ENCODE results near the gene CNOT3. TPM values are rescaled to one million over a fixed set of nuclear protein-coding genes. Genes with fewer than 3 reads are reported as not detected.
A peak's percentile ranks its signal among the peaks of the same experiment; 100 is the strongest.

CNOT3 gene
- total and polyA plus RNA-seq, 9 of the 15 experiments (the other 6 are each of a cell fraction or from before 2014, with no cell fraction given): 0.27 to 60.4 (median 9.9) TPM

- Histone ChIP-seq H4K20me1 (replicated peaks; ENCODE audit: control insufficient read depth, insufficient read depth, low read length) (no peaks in the 10 kb centered on the region), H3K4me3 (no peak overlapping the region), H3K79me2 (ENCODE audit: control insufficient read depth, insufficient read depth, low read length) (peaks cover 9% of the 10 kb centered on the region), H3K9me1 (ENCODE audit: control insufficient read depth, insufficient read depth, low read length) (no peaks in the 10 kb centered on the region), H3K9ac (ENCODE audit: insufficient read depth in 1 of 2, low read depth in 2 of 2, low read length in 2 of 2) (no peak overlapping the region; a peak in 1 of 4 replicates), H3K27me3 (ENCODE audit: control insufficient read depth in 2 of 2, insufficient read depth in 2 of 2, low read length in 2 of 2) (no peaks in the 10 kb centered on the region), H3K27ac (ENCODE audit: extremely low read depth, low read depth, low read length) (no peak overlapping the region), H3K4me2 (ENCODE audit: insufficient read depth, low read length) (no peak overlapping the region), H3K36me3 (ENCODE audit: control insufficient read depth, insufficient read depth, low read length) (peaks cover 28% of the 10 kb centered on the region; the same call in 1 of the 3 replicates), H3K9me3 (replicated peaks; ENCODE audit: control insufficient read depth, insufficient read depth, low read depth, low read length) (no peaks in the 10 kb centered on the region), H3K4me1 (replicated peaks in 1 of 2; ENCODE audit: control insufficient read depth in 2 of 2, insufficient read depth in 2 of 2, low read length in 2 of 2) (peaks cover 4 to 12% of the 10 kb centered on the region in 2 experiments; a peak in 3 of 5 replicates), H2AFZ (ENCODE audit: low read depth, low read length) (no peak overlapping the region)
- intact Hi-C loops (cut with micrococcal nuclease) (no loop called here), in situ Hi-C loops (cut with MboI) (no loop called here)
- FAIRE-seq: no peak
- 57% methylated on average over 8 of the region's 10 CpGs for WGBS (ENCODE audit: insufficient coverage, low coverage, missing lambda C conversion rate)
- BruUV-seq (replicated peaks): no TSS peak
- peak in 1 of 4 experiments; percentile 48 for DNase-seq (ENCODE audit: extremely low read depth in 1 of 4, low spot score in 3 of 4)
- POLR2A ChIA-PET: interaction anchor here (1.5 kb wide), 1 partner anchor 18 kb away, joined by 5 read pairs; the partner anchor contains the start of genes PRPF31 and TFPT
- ATAC-seq: no peak
- CTCF ChIA-PET (ENCODE audit: low intra/inter-chr PET ratio): no interaction called here
- TF ChIP-seq TARDBP (IDR thresholded peaks at IDR 0.05): no peak
- TF ChIP-seq HNRNPK (IDR thresholded peaks at IDR 0.05; ENCODE audit: low read depth, low read length, poor library complexity, severe bottlenecking): peak; percentile 66
- TF ChIP-seq SOX6 (IDR thresholded peaks at IDR 0.05): no peak
- TF ChIP-seq PTBP1 (IDR thresholded peaks at IDR 0.05; ENCODE audit: low read depth, low read length): 0 out of 2 replicates have a peak, but pooled peaks have one; percentile 84
- no peak for TF ChIP-seq ZNF780A (CRISPR knock-in tag; IDR thresholded peaks at IDR 0.05)
- no peak for TF ChIP-seq JUNB (CRISPR knock-in tag; conservative IDR thresholded peaks at IDR 0.05)
- TF ChIP-seq RBM22 (IDR thresholded peaks at IDR 0.05; ENCODE audit: low read depth, low read length, poor library complexity, severe bottlenecking): peak; percentile 82
- TF ChIP-seq ZBTB40 (IDR thresholded peaks at IDR 0.05): no peak
- no peak for TF ChIP-seq ZBTB40 (CRISPR knock-in tag; IDR thresholded peaks at IDR 0.05)
- TF ChIP-seq SRSF7 (optimal IDR thresholded peaks at IDR 0.05; ENCODE audit: low read depth, low read length): peak; percentile 87
- TF ChIP-seq RBM39 (optimal IDR thresholded peaks at IDR 0.05; ENCODE audit: low read depth, low read length): peak; percentile 69
- TF ChIP-seq PCBP2 (IDR thresholded peaks at IDR 0.05; ENCODE audit: low read depth, low read length, poor library complexity, severe bottlenecking): peak; percentile 97
- TF ChIP-seq PCBP1 (IDR thresholded peaks at IDR 0.05; ENCODE audit: low read depth, low read length, poor library complexity, severe bottlenecking): peak; percentile 88
- TF ChIP-seq RBM14 (IDR thresholded peaks at IDR 0.05; ENCODE audit: borderline replicate concordance, insufficient read depth, low read depth, low read length): 0 out of 2 replicates have a peak, but pooled peaks have one; percentile 53
Measured at GRCh38 chr19:54133312-54133956, 4.1 kb upstream of the CNOT3 start.

Data from K562 (cell line).